Muscle layer of duodenum (tissue), 2 donors: ENCODE results near the gene PLA2G2F.
"Not testable (repeated sequence)": the region's sequence is repeated elsewhere in the genome, so short reads cannot be mapped to it uniquely, and the experiment has no call there.

Experiments
- H3K27ac ChIP-seq: one replicate; pipeline ENCODE4 v1.7.0; 2013; ENCODE audit warnings: mild to moderate bottlenecking, low read length
- H3K27me3 ChIP-seq: one replicate; pipeline ENCODE4 v1.7.0; 2013; ENCODE audit warnings: low read depth, mild to moderate bottlenecking, control low read depth, low read length
- H3K36me3 ChIP-seq, 2 donors: one replicate each; pipeline ENCODE4 v1.7.0; 2013; ENCODE audit warnings: low read length in 2 of 2, control low read depth in 1 of 2, mild to moderate bottlenecking in 1 of 2; ENCODE audit not compliant: insufficient read depth in 2 of 2, control insufficient read depth in 1 of 2
- H3K4me1 ChIP-seq, 2 donors: one replicate each; pipeline ENCODE4 v1.7.0; 2013; ENCODE audit warnings: low read length in 2 of 2, mild to moderate bottlenecking in 2 of 2, control low read depth in 1 of 2, moderate library complexity in 1 of 2; ENCODE audit not compliant: insufficient read depth in 2 of 2, control insufficient read depth in 1 of 2
- H3K4me3 ChIP-seq, 2 donors: one replicate each; pipeline ENCODE4 v1.7.0; 2013; ENCODE audit warnings: low read length in 2 of 2, low read depth in 1 of 2, mild to moderate bottlenecking in 1 of 2
- H3K9me3 ChIP-seq, 2 donors: one replicate each; pipeline ENCODE4 v1.7.0; 2013; ENCODE audit warnings: low read length in 2 of 2, control low read depth in 1 of 2, mild to moderate bottlenecking in 1 of 2; ENCODE audit not compliant: control insufficient read depth in 1 of 2
- donor health status: healthy.

The PLA2G2F gene

DNA sequence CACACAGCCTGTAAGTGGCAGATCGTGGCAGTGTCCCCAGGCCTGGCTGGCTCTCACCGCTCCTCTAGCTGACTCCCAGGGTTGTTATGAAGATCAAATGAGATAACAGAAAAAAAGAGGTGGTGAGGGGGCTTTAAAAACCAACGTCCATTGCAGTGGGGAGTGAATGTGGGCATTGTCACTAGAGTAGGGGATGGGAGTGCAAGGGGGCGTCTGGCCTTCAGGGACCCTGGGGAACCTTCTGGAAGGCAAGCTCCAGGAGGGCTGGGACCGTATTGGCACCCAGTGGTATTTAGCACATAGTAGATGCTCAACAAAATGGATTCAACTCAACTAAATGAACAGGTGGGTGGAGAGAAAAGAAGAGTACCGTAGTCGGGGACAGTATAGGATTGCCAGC, 23.2 kb upstream of the PLA2G2F start:
- no peaks in the 10 kb centered on the region for H3K27me3 ChIP-seq
- H3K4me1 ChIP-seq: no peaks in the 10 kb centered on the region
- no peak overlapping the region for H3K4me3 ChIP-seq
- no peak overlapping the region for H3K27ac ChIP-seq
- no peaks in the 10 kb centered on the region for H3K9me3 ChIP-seq
- H3K36me3 ChIP-seq: no peaks in the 10 kb centered on the region

DNA sequence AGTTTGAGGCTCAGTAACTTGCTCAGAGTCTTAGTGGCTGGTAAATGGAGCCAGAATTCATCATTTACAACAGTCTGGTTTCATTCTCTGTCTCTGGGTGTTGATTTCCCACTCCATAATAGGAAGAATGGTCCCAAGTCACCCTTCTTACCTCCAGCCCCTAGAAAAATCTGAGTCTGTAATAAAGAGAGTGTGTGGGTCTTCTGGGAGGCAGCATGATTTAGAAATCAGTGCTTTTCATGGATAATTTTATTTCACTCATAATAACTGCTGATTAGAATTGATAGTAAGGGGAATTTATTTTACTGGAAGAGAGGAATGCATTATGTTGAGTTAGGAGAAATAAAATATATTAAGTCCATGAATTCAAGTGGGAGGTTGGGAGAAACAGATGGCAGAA, 21.9 kb upstream of the PLA2G2F start:
- H3K4me1 ChIP-seq: no peaks in the 10 kb centered on the region
- H3K27me3 ChIP-seq: no peaks in the 10 kb centered on the region
- no peak overlapping the region for H3K4me3 ChIP-seq
- no peak overlapping the region for H3K27ac ChIP-seq
- H3K36me3 ChIP-seq: no peaks in the 10 kb centered on the region
- H3K9me3 ChIP-seq: no peaks in the 10 kb centered on the region

DNA sequence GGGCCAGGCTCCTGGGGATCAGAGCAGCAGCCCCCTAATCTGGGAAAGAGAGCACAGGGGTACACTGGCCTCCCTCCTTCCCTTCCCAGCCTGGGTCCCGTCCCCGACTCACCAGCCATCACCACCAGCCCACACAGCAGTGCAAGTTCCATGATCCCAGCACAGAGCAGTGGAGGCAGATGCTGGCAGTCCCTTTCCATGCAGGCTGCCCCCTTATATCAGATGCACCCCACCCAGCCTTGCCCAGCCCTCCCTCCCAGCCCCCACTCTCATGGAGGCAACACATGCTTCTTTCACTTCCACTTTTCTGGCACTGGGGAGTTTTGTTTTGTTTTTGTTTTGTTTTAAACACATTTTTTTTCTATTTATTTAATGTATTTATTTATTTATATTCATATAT, 19.8 kb upstream of the PLA2G2F start, which contains the start of gene PLA2G2D:
PLA2G2D (minus strand) TSS at position 190 of the 400 bp plus-strand sequence; CDS start at position 152, 38 bp downstream.
- no peak within 1 kb of the TSS for H3K4me3 ChIP-seq
- H3K27ac ChIP-seq: no peak within 1 kb of the TSS
- peaks cover 0 to 5% of the 10 kb centered on the region in 2 donors for H3K4me1 ChIP-seq
- no peaks in the 10 kb centered on the region for H3K36me3 ChIP-seq
- no peaks in the 10 kb centered on the region for H3K27me3 ChIP-seq
- no peaks in the 10 kb centered on the region for H3K9me3 ChIP-seq

DNA sequence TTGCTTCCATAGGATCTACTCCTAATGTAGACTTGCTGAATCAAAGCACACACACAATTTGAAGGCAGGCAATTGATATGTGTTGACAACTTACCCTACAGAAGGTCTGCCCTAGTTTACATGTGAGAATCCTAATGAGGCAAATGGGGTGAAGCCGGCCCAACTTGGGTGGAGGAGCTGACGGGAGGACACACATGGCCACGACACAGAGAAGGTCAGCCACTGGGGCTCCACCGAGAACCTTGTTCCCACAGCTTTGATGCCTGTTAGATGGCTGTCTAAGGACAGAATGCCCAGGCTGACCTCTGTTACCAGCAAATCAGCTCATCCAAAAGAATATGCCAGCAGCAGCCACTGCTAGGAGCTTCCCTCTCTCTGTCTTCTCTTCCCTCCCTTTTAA, 18.3 kb upstream of the PLA2G2F start:
- Histone ChIP-seq H3K27ac (no peak overlapping the region), H3K9me3 (no peaks in the 10 kb centered on the region), H3K4me3 (no peak overlapping the region), H3K36me3 (no peaks in the 10 kb centered on the region), H3K27me3 (no peaks in the 10 kb centered on the region), H3K4me1 (peaks cover 0 to 10% of the 10 kb centered on the region in 2 donors)

DNA sequence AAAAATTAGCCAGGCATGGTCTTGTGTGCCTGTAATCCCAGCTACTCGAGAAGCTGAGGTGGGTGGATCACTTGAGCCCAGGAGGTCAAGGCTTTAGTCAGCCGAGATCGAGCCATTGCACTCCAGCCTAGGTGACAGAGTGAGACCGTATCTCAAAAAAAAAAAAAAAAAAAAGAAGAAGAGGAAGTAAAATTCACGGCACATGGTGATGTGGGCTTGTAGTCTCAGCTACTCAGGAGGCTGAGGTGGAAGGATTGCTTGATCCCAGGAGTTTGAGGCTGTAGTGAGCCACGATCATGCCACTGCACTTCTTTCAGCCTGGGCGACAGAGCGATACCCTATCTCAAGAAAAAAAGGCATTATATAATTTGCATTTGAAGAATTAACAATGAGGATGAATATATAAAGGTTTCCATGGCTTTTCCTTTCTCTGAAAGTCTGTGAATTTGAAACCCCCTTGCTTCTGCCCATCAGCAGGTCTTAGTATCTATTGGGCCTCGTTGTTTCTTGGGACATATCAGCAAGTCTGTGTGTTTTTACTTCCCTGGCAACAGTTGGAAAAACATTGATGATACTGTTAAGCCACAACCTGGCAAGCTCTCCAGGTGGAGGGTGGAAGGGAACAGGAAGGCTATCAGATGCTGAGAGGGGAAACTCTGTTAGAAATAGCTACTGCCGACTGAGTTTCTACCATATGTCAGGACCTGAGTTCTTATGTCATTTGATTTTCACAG, 15.2 kb upstream of the PLA2G2F start:
- Histone ChIP-seq H3K27ac (no peak overlapping the region), H3K4me1 (peaks cover 0 to 10% of the 10 kb centered on the region in 2 donors), H3K36me3 (no peaks in the 10 kb centered on the region), H3K27me3 (no peaks in the 10 kb centered on the region), H3K4me3 (no peak overlapping the region), H3K9me3 (no peaks in the 10 kb centered on the region)

DNA sequence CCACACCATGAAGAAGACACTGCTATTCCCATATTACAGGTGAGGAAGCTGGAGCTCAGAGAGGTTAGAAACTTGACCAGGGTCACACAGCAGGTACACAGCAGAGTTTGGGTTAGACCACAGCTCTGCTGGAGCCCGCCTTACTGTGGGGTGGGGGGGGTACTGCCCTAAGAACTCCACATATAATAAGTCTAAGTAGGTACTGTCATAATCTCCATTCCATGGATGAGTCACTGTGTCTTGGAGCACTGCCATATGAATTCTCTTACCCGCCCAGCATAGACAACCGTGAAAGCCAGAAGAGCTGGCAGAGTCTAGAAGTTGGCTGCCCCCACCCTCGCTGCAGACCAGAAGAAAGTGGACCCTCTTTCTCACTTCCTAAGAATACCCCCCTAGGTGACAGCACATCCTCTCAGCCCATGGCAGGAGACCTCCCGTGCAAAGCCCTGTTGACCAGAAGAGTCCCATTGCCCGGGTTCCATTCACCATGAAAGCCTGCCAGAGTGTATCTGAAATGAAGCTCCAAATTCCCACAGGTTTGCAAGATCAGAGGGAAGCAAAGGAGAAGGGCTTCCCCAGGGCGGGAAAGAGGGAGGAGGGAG, 14.6 kb upstream of the PLA2G2F start:
- Histone ChIP-seq H3K27ac (no peak overlapping the region), H3K36me3 (no peaks in the 10 kb centered on the region), H3K4me1 (peaks cover 0 to 10% of the 10 kb centered on the region in 2 donors), H3K27me3 (no peaks in the 10 kb centered on the region), H3K4me3 (no peak overlapping the region), H3K9me3 (no peaks in the 10 kb centered on the region)

DNA sequence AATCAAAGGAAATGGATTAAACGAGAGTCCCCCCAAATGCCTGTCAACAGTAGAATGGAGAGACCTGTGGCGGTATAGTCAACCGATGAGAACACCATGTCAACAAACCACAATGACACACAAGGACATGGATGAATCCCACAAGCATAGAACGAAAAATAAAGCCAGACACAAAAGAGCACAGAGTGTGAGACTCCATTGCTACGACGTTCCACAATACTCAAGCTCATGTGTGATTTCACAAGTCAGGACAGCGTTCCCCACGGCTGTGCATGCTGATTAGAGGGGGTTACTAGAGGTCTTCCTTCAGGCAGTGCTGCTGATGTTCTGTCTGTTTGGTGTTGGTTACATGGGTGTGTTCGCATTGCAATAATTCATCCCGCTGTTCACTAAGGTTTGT, 14.0 kb upstream of the PLA2G2F start:
- no peaks in the 10 kb centered on the region for H3K36me3 ChIP-seq
- peaks cover 0 to 10% of the 10 kb centered on the region in 2 donors for H3K4me1 ChIP-seq

DNA sequence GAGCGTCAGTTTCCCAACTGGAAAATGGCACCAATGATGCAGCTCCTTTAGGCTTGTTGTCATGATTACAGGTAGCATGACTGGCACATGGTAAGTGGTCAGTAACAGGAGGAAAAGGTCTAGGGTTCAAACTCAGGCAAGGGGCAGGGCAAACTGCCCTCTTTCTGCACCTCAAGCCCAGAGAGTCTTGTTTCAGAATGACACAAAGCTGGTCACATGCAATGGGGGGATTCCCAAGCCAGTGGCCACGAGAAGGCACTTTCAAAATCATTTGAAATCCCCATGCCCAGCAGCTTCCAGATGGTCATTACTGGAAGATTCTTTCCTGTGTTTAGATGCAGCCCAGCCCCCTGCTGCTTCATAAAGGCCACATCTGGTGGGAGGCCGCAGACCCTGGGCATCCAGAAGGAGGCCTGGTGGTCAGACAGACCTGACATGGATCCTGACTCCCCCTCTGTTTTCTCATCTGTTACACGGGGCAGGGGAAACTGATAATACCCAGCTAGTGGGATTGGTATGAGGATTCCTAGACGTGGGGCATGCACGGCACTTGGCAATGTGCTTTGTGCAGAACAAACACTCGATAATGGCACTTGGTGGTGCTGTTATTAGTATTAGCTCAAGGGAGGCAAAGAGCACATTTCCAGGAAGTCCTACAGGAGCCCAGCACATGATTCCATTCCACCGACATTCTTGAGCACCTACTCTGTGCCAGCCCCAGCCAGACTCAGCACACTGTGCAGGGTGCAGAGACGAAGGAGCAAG, 12.9 kb upstream of the PLA2G2F start:
- Histone ChIP-seq H3K36me3 (no peaks in the 10 kb centered on the region), H3K4me3 (no peak overlapping the region), H3K4me1 (peaks cover 0 to 10% of the 10 kb centered on the region in 2 donors), H3K27ac (no peak overlapping the region), H3K27me3 (no peaks in the 10 kb centered on the region), H3K9me3 (no peaks in the 10 kb centered on the region)

More for the DNA sequence above, 14.0 kb upstream of the PLA2G2F start:
- H3K9me3 ChIP-seq: no peaks in the 10 kb centered on the region
- H3K4me3 ChIP-seq: no peak overlapping the region
- no peaks in the 10 kb centered on the region for H3K27me3 ChIP-seq
- H3K27ac ChIP-seq: no peak overlapping the region

DNA sequence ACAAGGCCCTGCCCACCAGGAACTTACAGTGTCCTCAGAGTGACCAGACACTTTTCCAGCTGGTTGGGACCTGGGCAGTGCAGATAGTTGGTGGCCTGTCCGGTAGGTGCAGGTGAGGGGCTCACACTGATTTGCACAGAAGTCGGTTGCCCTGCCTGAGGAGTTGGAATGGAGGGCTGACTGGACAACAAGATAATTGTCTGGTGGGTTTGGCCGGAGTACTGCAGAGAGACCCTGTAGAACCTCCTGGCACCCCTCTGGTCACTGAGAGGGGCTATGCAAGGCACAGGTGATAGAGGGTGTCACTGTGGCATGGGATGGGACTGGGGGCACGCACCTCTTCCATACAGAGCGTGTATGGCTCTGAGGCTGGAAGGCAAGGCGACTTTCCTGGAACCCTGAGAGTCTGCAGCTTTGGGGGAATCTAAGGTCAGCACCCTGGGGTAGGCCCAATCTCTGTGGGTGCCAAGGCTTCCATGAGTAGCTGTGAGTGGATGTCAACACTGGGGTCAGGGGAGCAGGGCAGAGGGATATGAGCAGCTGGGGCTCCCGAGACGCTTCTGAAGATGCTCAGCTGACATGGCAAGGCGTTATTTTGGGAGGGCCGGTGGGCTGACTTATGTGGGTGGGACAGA, 12.2 kb upstream of the PLA2G2F start:
- H3K27me3 ChIP-seq: no peaks in the 10 kb centered on the region
- H3K27ac ChIP-seq: no peak overlapping the region
- no peak overlapping the region for H3K4me3 ChIP-seq
- peaks cover 0 to 10% of the 10 kb centered on the region in 2 donors for H3K4me1 ChIP-seq
- no peaks in the 10 kb centered on the region for H3K36me3 ChIP-seq
- H3K9me3 ChIP-seq: no peaks in the 10 kb centered on the region

- not testable (repeated sequence) for H3K4me1 ChIP-seq, H3K27me3 ChIP-seq
Measured at GRCh38 chr1:20130518-20130917, 8.6 kb upstream of the PLA2G2F start.

GRCh38 chr1:20134995-20135394, 4.1 kb upstream of the PLA2G2F start:
- Histone ChIP-seq H3K27me3 (no peaks in the 10 kb centered on the region), H3K36me3 (no peaks in the 10 kb centered on the region), H3K9me3 (no peaks in the 10 kb centered on the region), H3K4me1 (no peaks in the 10 kb centered on the region), H3K4me3 (no peak overlapping the region), H3K27ac (no peak overlapping the region)

More at GRCh38 chr1:20130518-20130917, 8.6 kb upstream of the PLA2G2F start:
- not testable (repeated sequence) for H3K4me3 ChIP-seq, H3K9me3 ChIP-seq, H3K27ac ChIP-seq, H3K36me3 ChIP-seq
